GM21737 (cell line): ENCODE results near the gene ENO3.

Experiments used
- ATAC-seq: cut with Tn5 transposase; IDR thresholded peaks from one replicate; pipeline ENCODE4 v1.9.1; 2021; ENCODE audit warnings: mild to moderate bottlenecking, moderate library complexity; ENCODE audit not compliant: unreplicated experiment

ENO3 gene

DNA sequence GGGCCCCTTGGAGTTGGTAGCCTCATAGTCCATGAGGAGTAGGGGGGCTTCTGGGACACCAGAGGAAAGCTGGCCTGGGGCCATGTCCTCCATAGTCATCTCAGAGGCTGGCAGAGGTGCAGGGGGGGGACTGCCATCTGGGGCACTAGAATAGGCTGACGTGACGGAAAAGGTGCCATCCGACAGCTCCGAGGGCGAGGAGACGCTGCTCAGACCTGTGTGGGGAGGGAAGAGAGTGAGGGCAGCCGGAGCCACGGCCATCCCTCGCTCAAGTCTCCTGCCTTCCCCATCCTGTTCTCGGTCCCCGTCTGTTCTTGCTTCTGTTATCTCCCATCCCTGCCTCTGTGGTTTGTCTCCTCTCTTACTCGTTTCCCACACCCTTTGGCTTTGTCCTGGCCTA lies 21.4 kb downstream of the ENO3 start:
- ATAC-seq, result no peak

DNA sequence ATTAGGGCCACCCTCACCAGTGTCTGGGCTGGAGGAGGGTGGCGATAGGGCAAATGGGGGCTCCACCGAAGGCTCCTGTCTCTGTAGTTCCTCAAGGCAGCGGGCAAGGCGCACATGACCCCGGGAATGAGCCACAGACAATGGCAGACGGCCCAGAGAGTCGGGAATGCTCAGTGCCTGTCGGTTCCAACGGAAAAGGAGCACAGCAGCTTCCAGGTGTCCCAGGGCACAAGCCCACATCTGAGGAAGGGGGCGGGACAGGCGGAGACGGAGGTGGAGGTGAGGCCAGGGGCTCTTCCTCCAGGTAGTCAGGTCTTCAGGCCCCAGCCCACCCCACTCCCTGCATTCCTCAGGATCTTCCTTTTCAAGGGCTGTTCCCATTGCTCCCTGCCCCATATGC lies 21.8 kb downstream of the ENO3 start:
- no peak for ATAC-seq

GRCh38 chr17:4973256-4974114 lies 22.6 kb downstream of the ENO3 start:
- no peak for ATAC-seq

DNA sequence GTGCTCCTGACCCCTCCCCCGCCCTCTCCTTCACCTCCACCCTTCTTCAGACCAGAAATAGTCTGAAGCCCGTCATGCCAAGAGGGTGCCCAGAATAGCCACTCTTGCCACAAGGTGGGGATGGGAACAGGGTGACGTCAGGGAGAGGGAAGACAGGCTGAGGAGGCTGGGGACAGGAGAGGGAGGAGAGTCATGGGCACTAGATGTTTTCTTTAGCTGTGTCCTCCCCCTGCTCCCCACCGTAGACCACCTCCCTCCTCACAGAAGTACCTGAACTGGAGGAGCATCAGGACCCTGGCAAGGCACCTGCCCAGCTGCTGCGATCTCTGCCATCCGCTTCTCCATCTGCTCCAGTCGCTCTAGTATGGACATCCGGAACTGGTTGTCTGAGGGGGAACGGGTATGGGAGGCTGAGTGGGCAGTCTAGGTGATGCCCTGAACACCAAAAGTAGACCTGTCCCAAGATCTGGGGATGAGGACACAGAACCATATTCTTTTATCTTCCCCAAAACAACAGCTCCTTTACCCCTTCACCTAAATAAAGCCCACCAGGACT lies 23.3 kb downstream of the ENO3 start:
- ATAC-seq, result no peak

DNA sequence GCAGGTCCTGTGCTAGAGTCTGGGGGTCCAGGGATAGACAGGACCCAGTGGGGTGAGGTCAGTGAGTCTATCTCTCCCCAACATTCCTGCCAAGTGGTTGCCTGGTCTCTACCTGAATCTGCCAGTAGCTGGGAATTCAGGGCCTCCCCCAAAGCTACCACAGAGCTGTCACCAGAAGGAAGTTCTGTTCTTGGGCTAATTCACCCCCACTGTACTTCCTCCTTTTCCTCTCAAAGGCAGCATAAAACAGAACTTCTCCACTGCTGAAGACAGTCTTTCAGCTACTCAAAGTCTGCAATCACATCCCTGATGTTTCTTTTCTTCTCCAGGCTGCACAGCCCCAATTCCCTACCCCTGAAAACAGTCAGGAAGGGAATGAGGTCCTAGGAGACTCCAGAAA lies 27.8 kb downstream of the ENO3 start:
- ATAC-seq, result no peak

DNA sequence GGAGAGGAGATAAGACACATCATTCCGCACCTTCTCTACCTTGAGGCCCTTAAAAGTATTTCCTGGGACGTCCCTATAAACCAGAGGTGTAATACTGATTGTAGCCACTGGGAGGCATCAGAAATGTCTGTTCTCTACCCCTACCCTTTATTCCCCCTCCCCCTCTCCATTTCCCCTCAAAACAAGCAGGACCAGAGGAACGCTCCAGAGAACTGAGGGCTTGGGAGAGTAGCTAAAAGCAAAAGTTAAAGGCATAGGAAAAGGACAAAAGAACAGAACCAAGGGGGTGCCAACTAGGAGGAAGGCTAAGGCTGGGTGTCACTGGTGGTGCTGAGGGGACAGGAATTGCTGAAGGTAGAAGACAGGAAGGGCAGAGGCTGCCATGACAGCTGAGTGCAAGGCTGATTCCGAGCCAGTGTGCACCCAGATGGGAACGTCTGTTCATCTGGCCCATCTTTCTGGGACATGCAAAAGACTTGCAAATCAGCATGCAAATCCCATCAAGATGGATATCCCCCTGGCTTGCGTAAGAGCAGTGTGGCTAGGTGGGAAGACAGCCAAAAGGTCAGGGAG lies 29.8 kb downstream of the ENO3 start:
- ATAC-seq, result no peak

DNA sequence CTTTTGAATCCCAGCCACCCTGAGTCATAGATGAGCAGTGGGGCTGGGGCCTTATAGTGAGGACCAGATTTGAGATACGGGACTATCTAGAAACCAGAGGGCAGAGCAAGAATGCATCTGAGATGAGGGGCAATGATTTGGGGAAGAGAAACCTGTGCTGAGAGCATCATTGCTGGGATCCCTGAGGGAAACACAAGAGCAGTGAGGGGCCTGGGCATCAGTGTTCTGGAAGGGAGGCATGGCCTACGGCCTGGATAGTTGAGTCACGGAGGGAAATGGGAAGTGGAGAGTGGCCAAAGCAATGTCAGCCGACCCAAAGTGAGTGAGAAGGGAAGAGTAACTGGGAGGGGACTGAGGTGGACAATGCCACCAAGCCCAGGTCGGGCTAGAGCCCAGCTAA lies 31.4 kb downstream of the ENO3 start:
- no peak for ATAC-seq

- no peak for ATAC-seq
Measured at GRCh38 chr17:4986403-4986802, 35.5 kb downstream of the ENO3 start.

GRCh38 chr17:4986951-4987766 lies 36.2 kb downstream of the ENO3 start, which contains the start of gene CAMTA2:
CAMTA2 (minus strand) TSS chr17:4987675; CDS start chr17:4986222, 1,453 bp downstream.
- ATAC-seq, result peak; percentile 54

- ATAC-seq, result peak; percentile 9
Measured at GRCh38 chr17:4987767-4988567, 37.0 kb downstream of the ENO3 start.

DNA sequence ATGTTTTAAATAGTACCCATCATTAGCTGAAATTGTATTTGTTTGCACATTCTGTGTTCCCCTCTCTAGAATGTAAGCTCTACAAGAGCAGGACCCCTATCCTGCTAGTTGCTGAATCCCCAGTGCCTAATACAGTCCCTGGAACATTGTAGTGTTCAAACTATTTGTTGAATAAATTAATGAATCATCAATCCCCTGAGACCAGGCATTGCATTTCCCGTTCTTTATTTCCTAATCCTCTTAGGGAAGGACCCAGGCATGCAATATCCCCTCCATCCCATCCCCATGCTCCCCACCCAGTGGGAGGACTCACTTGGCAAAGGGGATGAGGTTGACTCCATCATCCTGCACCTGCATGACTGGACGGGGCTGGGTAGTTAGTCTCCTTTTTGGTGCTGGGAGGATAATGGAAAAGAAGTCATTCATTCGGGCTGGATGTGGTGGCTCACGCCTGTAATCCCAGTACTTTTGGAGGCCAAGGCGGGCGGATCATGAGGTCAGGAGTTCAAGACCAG lies 43.2 kb downstream of the ENO3 start:
- ATAC-seq, result no peak

GRCh38 chr17:4997302-4998026 lies 46.5 kb downstream of the ENO3 start, which contains the start of the genes INCA1 and KIF1C:
INCA1 (minus strand) TSS chr17:4997522; CDS start chr17:4994437, 3,085 bp downstream.
KIF1C (plus strand) TSS chr17:4997950; CDS start chr17:5000247, 2,297 bp downstream.
- peak; percentile 74 for ATAC-seq

- ATAC-seq, result no peak
Measured at GRCh38 chr17:4998027-4998731, 47.3 kb downstream of the ENO3 start.

DNA sequence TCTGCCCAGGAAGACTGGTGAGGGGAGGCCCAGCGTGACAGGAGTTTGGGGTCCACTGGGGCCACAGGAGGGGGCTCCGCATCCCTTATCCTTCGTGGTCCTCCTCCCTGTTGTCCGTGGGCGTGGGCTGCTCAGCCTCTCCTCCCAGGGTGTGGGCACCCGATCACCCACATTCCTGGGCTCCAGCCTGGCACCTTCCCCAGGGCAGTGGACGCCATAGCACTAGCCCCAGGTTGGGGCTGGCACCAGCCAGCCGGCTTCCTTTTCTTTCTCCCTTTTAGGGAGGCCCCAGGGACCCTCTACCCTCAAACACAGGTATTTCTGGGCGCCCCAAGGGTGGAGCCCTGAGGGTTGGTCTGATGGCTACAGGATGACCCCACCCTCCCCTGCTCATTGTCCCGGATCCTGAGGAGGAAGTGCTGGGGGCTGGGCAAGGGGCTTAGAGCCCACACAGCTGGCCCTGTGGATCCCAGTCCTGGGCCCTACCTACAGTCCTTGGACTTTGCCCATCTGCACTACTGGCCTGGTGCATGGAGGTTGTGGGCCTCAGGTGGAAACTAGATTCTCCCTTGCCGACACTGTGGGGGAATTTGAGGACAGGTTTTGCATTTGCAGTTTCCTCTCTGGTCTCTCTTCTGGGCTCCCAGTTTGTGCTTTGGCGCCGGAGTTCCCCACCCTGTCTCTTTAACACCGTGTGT lies 48.0 kb downstream of the ENO3 start:
- no peak for ATAC-seq

DNA sequence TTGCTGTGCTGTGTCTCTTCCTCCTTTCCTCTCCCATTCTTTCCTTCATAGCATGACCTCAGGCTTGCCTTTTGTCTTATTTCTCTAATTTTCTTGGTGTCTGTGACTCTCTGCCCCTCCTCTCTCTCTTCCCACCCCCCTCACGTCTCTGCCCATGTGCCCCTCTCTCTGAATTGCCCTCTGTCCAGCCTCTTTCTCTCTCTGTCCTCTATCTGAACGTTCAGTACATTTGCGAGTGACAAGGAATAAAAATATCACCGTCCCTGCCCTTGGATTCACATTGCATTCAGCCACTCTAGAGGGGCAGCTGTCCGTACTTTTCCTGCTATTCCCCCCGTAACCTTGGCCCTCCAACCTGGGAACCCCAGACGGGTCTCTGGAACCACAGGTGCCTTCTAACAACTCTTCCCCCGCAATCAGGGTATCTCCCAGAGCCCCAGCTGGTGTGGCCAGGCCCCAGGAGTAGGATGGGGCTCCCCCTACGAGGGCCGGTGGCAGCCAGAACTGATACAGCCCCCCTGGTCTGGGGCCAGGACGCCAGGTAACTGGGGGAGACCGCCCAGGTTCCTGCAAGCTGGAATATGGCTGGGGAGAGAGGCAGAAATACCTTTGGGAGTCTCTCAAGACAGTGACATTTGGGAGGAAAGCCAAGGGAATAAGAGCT lies 48.6 kb downstream of the ENO3 start:
- ATAC-seq, result no peak

DNA sequence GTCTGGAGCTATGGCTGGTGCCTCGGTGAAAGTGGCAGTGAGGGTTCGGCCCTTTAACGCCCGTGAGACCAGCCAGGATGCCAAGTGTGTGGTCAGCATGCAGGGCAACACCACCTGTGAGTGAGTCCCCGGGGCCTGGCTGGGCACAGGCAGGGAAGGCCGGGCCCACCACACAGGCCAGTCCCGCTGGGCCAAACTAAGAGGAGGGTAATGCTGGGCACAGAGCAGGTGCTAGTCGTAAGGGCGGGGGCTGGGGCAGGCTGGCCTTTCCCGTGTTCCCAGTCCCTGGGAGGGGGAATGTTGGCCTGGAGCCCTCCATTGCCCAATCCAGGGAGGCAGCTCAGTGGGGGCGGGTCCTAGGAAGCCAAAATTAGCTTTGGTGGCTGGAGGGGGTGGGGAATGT lies 49.3 kb downstream of the ENO3 start:
- no peak for ATAC-seq

GRCh38 chr17:5002121-5002788 lies 51.3 kb downstream of the ENO3 start:
- no peak for ATAC-seq
